Activated CD8-positive, alpha-beta memory T cell treated with anti-CD3 and anti-CD28 coated beads, Interleukin-2, amount 50 U/mL, for 4 hours (primary cell): ENCODE measurements around the gene GPC5.
"Not testable (repeated sequence)": the region's sequence is repeated elsewhere in the genome, so short reads cannot be mapped to it uniquely, and the experiment has no call there.

ENCODE experiments used
- DNase-seq: peaks from one replicate; pipeline ENCODE4 v3.0.0-alpha.2; 2020

Gene GPC5

DNA sequence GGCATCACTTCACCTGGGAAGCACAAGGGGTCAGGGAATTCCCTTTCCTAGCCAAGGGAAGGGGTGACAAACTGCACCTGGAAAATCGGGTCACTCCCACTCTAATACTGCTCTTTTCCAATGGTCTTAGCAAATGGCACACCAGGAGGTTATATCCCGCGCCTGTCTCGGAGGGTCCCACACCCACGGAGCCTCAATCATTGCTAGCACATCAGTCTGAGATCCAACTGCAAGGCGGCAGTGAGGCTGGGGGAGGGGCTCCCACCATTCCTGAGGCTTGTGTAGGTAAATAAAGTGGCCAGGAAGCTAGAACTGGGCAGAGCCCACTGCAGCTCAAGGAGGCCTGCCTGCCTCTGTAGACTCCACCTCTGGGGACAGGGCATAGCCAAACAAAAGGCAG is 1118.5 kb downstream of the GPC5 start:
- not testable (repeated sequence) for DNase-seq

- DNase-seq: not testable (repeated sequence)
Observed at GRCh38 chr13:92518622-92519021, 1120.2 kb downstream of the GPC5 start.

DNA sequence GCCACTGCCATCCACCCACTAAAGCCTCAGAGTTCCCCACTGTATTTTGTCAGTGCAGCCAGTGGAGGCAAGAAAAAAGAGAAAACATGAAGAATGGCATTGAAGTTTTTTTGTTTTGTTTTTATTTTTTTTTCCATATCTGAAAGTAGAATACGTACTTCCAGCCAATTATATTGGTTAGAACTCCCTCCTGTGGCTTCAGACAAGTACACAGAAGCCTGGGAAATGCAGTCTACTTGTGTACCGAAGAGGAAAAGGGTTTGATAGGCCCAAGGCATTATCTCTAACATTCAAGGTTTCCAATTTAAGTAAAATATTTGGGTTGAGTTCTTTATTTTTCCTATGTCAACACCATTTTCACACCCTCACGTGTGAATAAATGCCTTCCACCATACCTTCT is 1131.9 kb downstream of the GPC5 start:
- no peak for DNase-seq

DNA sequence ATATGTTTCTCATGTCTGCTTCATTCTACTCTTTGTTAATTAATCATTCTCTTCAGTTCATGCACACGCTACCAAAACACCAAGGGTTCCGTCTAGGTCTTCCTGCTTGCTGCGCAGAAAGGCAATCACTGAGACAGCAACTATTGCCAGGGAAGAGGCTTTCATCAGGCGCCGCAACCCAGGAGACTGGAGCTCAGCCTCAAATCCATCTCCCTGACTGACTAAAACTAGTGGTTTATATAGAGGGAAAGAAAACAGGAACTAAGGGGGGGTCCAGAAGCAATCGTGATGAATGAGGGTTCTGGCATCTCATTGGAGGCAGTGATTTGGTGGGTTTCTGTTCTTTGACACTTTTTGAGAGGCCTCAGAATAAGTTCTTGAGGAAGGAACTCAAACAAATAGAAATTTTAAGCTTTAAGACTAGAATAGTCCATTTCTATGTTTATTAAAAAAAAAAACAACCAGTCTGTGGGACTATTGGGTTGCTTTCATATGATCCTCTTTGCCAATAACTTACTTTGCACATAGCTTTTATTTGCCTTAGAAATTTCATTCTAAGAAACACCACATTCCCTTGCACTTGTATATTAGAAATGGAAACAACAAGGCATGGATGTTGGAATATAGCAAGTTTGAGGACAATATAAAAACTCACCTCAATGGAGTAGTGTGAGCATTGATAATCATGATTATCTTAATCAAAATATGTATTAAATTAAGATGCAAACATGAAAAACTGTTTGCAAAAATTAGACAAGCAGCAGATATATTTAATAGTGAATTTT is 1137.0 kb downstream of the GPC5 start:
- no peak for DNase-seq

GRCh38 chr13:92537471-92537870 is 1139.0 kb downstream of the GPC5 start:
- no peak for DNase-seq

DNA sequence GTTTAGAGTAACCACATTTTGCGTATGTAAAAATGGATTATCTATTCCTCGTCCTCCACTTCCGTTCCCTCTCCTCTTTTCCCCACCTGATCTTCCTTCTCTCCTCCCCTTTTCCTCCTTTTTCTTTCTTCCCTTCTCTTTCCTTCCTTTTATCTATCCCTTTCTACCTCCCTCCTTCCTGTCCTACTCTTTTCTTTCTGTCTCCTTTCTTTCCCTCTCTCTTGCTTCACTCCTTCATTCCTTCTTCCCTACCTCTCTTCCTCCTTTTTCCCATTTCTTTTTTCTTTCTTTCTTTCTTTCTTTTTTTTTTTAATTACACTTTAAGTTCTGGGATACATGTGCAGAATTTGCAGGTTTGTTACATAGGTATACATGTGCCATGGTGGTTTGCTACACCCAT is 1139.7 kb downstream of the GPC5 start:
- no peak for DNase-seq

- not testable (repeated sequence) for DNase-seq
Observed at GRCh38 chr13:92539148-92539547, 1140.7 kb downstream of the GPC5 start.

DNA sequence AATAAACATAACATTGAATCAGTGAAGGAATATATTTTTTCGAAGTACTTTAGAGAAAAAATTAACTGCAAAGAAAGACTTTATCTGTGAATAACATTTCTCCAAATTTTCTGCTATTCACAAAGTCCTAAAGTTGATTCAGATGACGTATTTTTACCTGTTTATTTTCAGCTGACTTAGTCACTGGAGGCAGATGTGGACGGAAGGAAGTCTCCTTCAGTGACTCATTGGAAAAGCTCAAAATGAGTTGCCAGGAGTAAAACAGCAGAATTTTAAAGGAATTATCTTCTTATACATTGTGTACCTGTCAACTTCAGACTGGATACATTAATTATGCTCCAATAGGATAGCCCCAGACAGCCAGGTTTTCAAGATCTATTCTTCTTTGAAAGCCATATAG is 1148.8 kb downstream of the GPC5 start:
- no peak for DNase-seq

GRCh38 chr13:92549276-92549675 is 1150.9 kb downstream of the GPC5 start:
- DNase-seq: no peak

DNA sequence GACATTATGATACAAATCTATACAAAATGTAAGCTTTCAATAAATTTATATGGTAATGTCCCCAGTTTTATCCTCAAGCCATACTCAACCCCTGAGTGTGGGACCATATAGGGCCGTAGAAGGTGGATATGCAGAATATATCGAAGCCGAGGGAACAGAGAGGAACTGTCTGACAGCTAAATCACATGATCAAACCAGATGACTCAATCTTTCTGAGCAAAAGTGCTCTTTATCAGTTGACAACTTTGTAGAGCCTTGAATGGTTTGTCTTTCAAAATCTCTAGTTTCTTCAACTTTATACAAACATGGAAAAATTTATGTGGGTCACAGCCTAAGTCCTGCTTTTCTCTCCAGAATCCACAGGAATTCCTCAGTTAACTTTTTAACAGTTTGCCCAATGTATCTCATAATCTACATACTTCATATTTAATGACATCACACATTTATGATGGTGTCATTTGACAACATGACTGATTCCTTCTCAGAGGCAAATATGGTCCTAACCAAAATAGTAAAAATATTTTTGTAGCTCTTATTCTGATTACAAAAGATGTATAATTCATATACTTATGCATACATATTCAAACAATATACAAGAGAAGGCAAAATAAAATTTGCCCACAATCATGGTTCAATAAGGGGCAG is 1155.2 kb downstream of the GPC5 start:
- DNase-seq: no peak

GRCh38 chr13:92560883-92561282 is 1162.5 kb downstream of the GPC5 start:
- DNase-seq: no peak

DNA sequence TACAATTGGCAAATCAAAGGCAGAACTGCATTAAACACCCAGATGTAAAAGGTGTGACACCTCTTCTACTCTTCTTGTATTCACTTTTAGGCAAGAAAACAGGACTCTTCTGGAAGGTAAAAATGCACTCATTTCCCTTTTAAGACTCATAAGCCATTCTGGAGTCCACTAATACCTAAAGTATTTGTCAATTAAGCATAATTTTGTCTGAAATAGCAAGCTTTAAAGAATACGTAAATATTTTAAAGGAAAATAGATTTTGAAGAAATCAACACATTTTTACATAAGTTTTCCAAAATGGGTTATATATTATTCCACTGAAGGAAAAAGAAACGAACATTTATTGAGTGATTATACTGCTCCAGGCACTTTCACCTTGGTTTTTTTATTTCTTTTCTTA is 1166.5 kb downstream of the GPC5 start:
- no peak for DNase-seq

- DNase-seq: no peak
Observed at GRCh38 chr13:92566767-92567166, 1168.3 kb downstream of the GPC5 start.

- DNase-seq: no peak
Observed at GRCh38 chr13:92572190-92572589, 1173.8 kb downstream of the GPC5 start.

- no peak for DNase-seq
Observed at GRCh38 chr13:92573467-92574057, 1175.1 kb downstream of the GPC5 start.

- no peak for DNase-seq
Observed at GRCh38 chr13:92574499-92574898, 1176.1 kb downstream of the GPC5 start.

GRCh38 chr13:92575777-92576176 is 1177.4 kb downstream of the GPC5 start:
- DNase-seq: no peak

- no peak for DNase-seq
Observed at GRCh38 chr13:92578358-92578757, 1179.9 kb downstream of the GPC5 start.

GRCh38 chr13:92589955-92590354 is 1191.5 kb downstream of the GPC5 start:
- DNase-seq: no peak

- no peak for DNase-seq
Observed at GRCh38 chr13:92590503-92590908, 1192.1 kb downstream of the GPC5 start.

- DNase-seq: no peak
Observed at GRCh38 chr13:92591117-92591516, 1192.7 kb downstream of the GPC5 start.

GRCh38 chr13:92592757-92593156 is 1194.3 kb downstream of the GPC5 start:
- DNase-seq: no peak

GRCh38 chr13:92602560-92602959 is 1204.1 kb downstream of the GPC5 start:
- DNase-seq: no peak

DNA sequence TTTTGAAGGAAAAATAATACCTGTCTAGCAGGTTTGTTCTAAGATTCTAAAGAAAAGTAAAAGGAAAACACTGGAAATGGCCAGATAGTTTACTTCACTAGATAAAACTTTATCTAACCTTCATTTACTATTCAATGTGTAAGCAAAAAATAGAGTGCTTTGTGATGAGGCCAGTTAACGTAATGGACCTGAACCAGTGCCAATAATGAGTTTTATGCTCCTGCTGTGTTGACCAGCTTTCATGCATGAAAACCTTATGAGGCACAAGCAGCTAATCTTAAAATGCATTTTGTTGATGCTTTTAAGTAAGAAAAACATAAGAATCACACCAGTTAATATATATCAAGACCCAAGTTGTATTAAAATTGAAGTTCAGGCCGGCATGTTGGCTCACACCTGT is 1211.0 kb downstream of the GPC5 start:
- no peak for DNase-seq
